K562 (cell line): ENCODE measurements around the gene TTLL11. TPM values are rescaled to one million over a fixed set of nuclear protein-coding genes. Genes with fewer than 3 reads are reported as not detected.

Source experiments
- ATAC-seq: fragments of 200-7000 bp; cut with Tn5 transposase; 3 replicates; pipeline ENCODE4 v1.9.1; 2020; ENCODE audit warnings: moderate library complexity
- BruUV-seq: library from RNA; stranded (reverse); fragments of 400-500 nt; replicated peaks from 2 replicates; lab custom pipeline; 2021; lab: Mats Ljungman, UMichigan
- CTCF ChIA-PET: fragments of 300-600 bp; formaldehyde crosslinking; extraction: SDS; loops from one replicate; lab custom pipeline; 2021; ENCODE audit warnings: low intra/inter-chr PET ratio; lab: Yijun Ruan, JAX
- POLR2A ChIA-PET: fragments of 300-600, 350-650 bp; sonication (Branson Sonifier 250); formaldehyde crosslinking; extraction: SDS; loops from one replicate; lab custom pipeline; 2021; ENCODE audit warnings: antibody characterized with exemption, inconsistent platforms; lab: Yijun Ruan, JAX
- DNase-seq, 4 experiments: peaks; one replicate each; pipeline versions ENCODE4 v3.0.0 to v3.0.0-alpha.2; 2011 to 2018; ENCODE audit warnings: low spot score in 3 of 4, mixed read lengths in 3 of 4; ENCODE audit errors: extremely low read depth in 1 of 4
- FAIRE-seq: peaks from 2 replicates; lab custom pipeline; 2011; peaks lifted over from hg19 to GRCh38; lab: Jason Lieb, UNC
- H2AFZ ChIP-seq: 2 replicates; pipeline ENCODE4 v1.6.0; 2011; ENCODE audit warnings: low read depth, low read length, control low read depth, inconsistent platforms
- H3K27ac ChIP-seq: fragments of 200-600 bp; 3 replicates; pipeline ENCODE4 v1.8.0; 2011; ENCODE audit warnings: low read depth, mild to moderate bottlenecking, control low read depth, inconsistent platforms, low read length, moderate library complexity, mixed read lengths; ENCODE audit errors: extremely low read depth
- H3K27me3 ChIP-seq, 2 experiments: fragments of 300-600 bp in 1 of 2; 2 replicates in 1 of 2; 3 replicates in 1 of 2; pipeline versions ENCODE4 v1.6.0 to v1.8.0; 2011; ENCODE audit warnings: inconsistent platforms in 2 of 2, low read length in 2 of 2, mild to moderate bottlenecking in 1 of 2, mixed read lengths in 1 of 2, moderate library complexity in 1 of 2; ENCODE audit not compliant: control insufficient read depth in 2 of 2, insufficient read depth in 2 of 2
- H3K36me3 ChIP-seq: fragments of 300-600 bp; 3 replicates; pipeline ENCODE4 v1.8.0; 2011; ENCODE audit warnings: mild to moderate bottlenecking, low read length, inconsistent platforms; ENCODE audit not compliant: control insufficient read depth, insufficient read depth
- H3K4me1 ChIP-seq, 2 experiments: fragments of 200-600 bp in 1 of 2; replicated peaks in 1 of 2; 2 replicates in 1 of 2; 3 replicates in 1 of 2; pipeline versions ENCODE4 v1.5.1 to v1.8.0; 2011; ENCODE audit warnings: inconsistent platforms in 2 of 2, low read length in 2 of 2, mild to moderate bottlenecking in 1 of 2, mixed read lengths in 1 of 2, moderate library complexity in 1 of 2; ENCODE audit not compliant: control insufficient read depth in 2 of 2, insufficient read depth in 2 of 2
- H3K4me2 ChIP-seq: 2 replicates; pipeline ENCODE4 v1.6.1; 2011; ENCODE audit warnings: low read length, control low read depth, inconsistent platforms, mixed read lengths; ENCODE audit not compliant: insufficient read depth
- H3K4me3 ChIP-seq: fragments of 200-600 bp; sonication (generic), shearing (Covaris generic); 2 replicates; pipeline ENCODE4 v1.5.1; 2016; ENCODE audit warnings: control low read depth, inconsistent platforms
- H3K79me2 ChIP-seq: fragments of 200-600 bp; 3 replicates; pipeline ENCODE4 v1.8.0; 2011; ENCODE audit warnings: low read length, inconsistent platforms; ENCODE audit not compliant: control insufficient read depth, insufficient read depth
- H3K9ac ChIP-seq, 2 experiments: 2 replicates each; pipeline versions ENCODE4 v1.6.0 to v1.6.1; 2011; ENCODE audit warnings: low read depth in 2 of 2, low read length in 2 of 2, control low read depth in 1 of 2, inconsistent platforms in 1 of 2, mild to moderate bottlenecking in 1 of 2, mixed read lengths in 1 of 2; ENCODE audit not compliant: insufficient read depth in 1 of 2
- H3K9me1 ChIP-seq: one replicate; pipeline ENCODE4 v1.6.0; 2011; ENCODE audit warnings: inconsistent platforms, mild to moderate bottlenecking, low read length, moderate library complexity; ENCODE audit not compliant: control insufficient read depth, insufficient read depth
- H3K9me3 ChIP-seq: replicated peaks from 2 replicates; pipeline ENCODE4 v1.5.1; 2011; ENCODE audit warnings: low read depth, low read length, inconsistent platforms; ENCODE audit not compliant: control insufficient read depth, insufficient read depth
- H4K20me1 ChIP-seq: replicated peaks from 2 replicates; pipeline ENCODE4 v1.6.1; 2011; ENCODE audit warnings: low read length, inconsistent platforms, mixed read lengths; ENCODE audit not compliant: control insufficient read depth, insufficient read depth
- CEBPB ChIP-seq: fragments of 450-650 bp; IDR thresholded peaks from 2 replicates; pipeline ENCODE4 v1.6.1; 2016; ENCODE audit warnings: missing genetic modification characterization, missing compliant biosample characterization
- CREM ChIP-seq: IDR thresholded peaks from 2 replicates; pipeline ENCODE4 v1.6.1; 2014; ENCODE audit warnings: antibody characterized with exemption, low read depth
- DACH1 ChIP-seq: fragments of 450-650 bp; IDR thresholded peaks from 2 replicates; pipeline ENCODE4 v1.6.1; 2018; ENCODE audit not compliant: partially characterized antibody
- HMG20B ChIP-seq: fragments of 250-450 bp; sonication (Bioruptor Pico); IDR thresholded peaks from 2 replicates; pipeline ENCODE4 v1.5.0; 2021; ENCODE audit warnings: mild to moderate bottlenecking
- LCOR ChIP-seq: sonication (generic); formaldehyde crosslinking; IDR thresholded peaks from 2 replicates; pipeline ENCODE4 v1.8.0; 2022; ENCODE audit warnings: mild to moderate bottlenecking, missing genetic modification reagents
- MEF2D ChIP-seq: conservative IDR thresholded peaks from 2 replicates; pipeline ENCODE4 v1.6.1; 2016; ENCODE audit warnings: low read depth, missing genetic modification characterization, missing compliant biosample characterization
- PHF8 ChIP-seq: fragments of 200-600 bp; sonication (generic); IDR thresholded peaks from 2 replicates; pipeline ENCODE4 v1.6.1; 2012; ENCODE audit warnings: mixed run types, mild to moderate bottlenecking, inconsistent platforms, low read length, moderate library complexity, borderline replicate concordance
- POLR2A ChIP-seq: fragments of 450-650 bp; conservative IDR thresholded peaks from 2 replicates; pipeline ENCODE4 v1.6.1; 2016
- PTBP1 ChIP-seq: fragments of 200-400 bp; formaldehyde crosslinking; IDR thresholded peaks from 2 replicates; pipeline ENCODE4 v1.6.1; 2017; ENCODE audit warnings: low read depth, low read length
- RBM39 ChIP-seq: fragments of 200-400 bp; formaldehyde crosslinking; optimal IDR thresholded peaks from 2 replicates; pipeline ENCODE3; 2018; ENCODE audit warnings: low read depth, low read length
- SMAD1 ChIP-seq: fragments of 150-350 bp; IDR thresholded peaks from 2 replicates; pipeline ENCODE4 v1.6.1; 2014; ENCODE audit warnings: low read length, low read depth; ENCODE audit not compliant: partially characterized antibody
- TAF15 ChIP-seq: fragments of 200-400 bp; formaldehyde crosslinking; IDR thresholded peaks from 2 replicates; pipeline ENCODE4 v1.6.1; 2017; ENCODE audit warnings: mild to moderate bottlenecking, low read depth, low read length, moderate library complexity
- ZBTB1 ChIP-seq: sonication (generic); formaldehyde crosslinking; IDR thresholded peaks from 2 replicates; pipeline ENCODE4 v1.8.1; 2023; ENCODE audit warnings: missing genetic modification reagents, low read depth, mild to moderate bottlenecking, borderline replicate concordance
- ZNF384 ChIP-seq: IDR thresholded peaks from 2 replicates; pipeline ENCODE4 v1.6.1; 2012; ENCODE audit warnings: low read depth, low read length, improper control_type of control experiment
- ZNF780A ChIP-seq: fragments of 250-450 bp; sonication (Bioruptor Pico); IDR thresholded peaks from 2 replicates; pipeline ENCODE4 v1.5.0; 2021; ENCODE audit warnings: mild to moderate bottlenecking
- WGBS: fragments of 100-300 bp; shearing (Covaris generic); methylation state at CpG from one replicate; pipeline ENCODE4 v1.1.6; 2016; ENCODE audit warnings: low coverage, mixed read lengths; ENCODE audit not compliant: insufficient coverage; ENCODE audit errors: missing lambda C conversion rate; 5-methylcytosine and 5-hydroxymethylcytosine counted together
- in situ Hi-C: fragments of 300-500 bp; cut with MboI; formaldehyde crosslinking; loops from 4 replicates; pipeline ENCODE4 v1.15.0; 2018; ENCODE audit warnings: inconsistent platforms, mixed read lengths
- intact Hi-C: fragments of 100-400 bp; cut with micrococcal nuclease; formaldehyde crosslinking; loops from 2 replicates; pipeline ENCODE4 v1.14.2; 2022
- polyA plus RNA-seq, 8 experiments: library from polyadenylated mRNA; depleted of rRNA in 4 of 8; stranded (reverse) in 5 of 8; unstranded in 3 of 8; fragments of >200 nt; fragmentation: Nextera tagmentation in 2 of 8; fragmentation: Illumina TruSeq in 1 of 8; extraction: Ambion mirVana in 2 of 8; extraction: Trizol in 1 of 8; gene quantifications; 2 replicates each; pipeline versions ENCODE4 v1.2.1 to v1.2.3, GENCODE V29; 2011 to 2014; ENCODE audit warnings: inconsistent platforms in 1 of 8, missing spikeins in 1 of 8
- total RNA-seq, 7 experiments: library from RNA; depleted of rRNA in 6 of 7; stranded (reverse); fragments of >200 nt in 6 of 7; fragmentation: Illumina TruSeq in 2 of 7; extraction: Trizol in 2 of 7; gene quantifications; 2 replicates each; pipeline versions ENCODE4 v1.2.1 to v1.2.3, GENCODE V29; 2011 to 2021; ENCODE audit warnings: low replicate concordance in 1 of 7
- TF ChIP-seq, protein P1 (sequence below): fragments of 450-650 bp; formaldehyde crosslinking; IDR thresholded peaks from 2 replicates; pipeline ENCODE4 v1.4.0; 2020; ENCODE audit warnings: mild to moderate bottlenecking, moderate library complexity
- TF ChIP-seq, protein P2 (sequence below): fragments of 250-450 bp; sonication (Bioruptor Pico); IDR thresholded peaks from 2 replicates; pipeline ENCODE4 v1.8.0; 2021; ENCODE audit warnings: moderate library complexity, mild to moderate bottlenecking, inconsistent platforms

TTLL11 gene
- total and polyA plus RNA-seq, 9 of the 15 experiments (the other 6 are each of a cell fraction or from before 2014, with no cell fraction given), result 0.83 to 4.4 (median 2.7) TPM

- no peak for FAIRE-seq
- WGBS, result 2% methylated on average over 12 of the region's 12 CpGs
- H3K4me2 ChIP-seq, result no peak overlapping the region
- no peaks in the 10 kb centered on the region for H3K9me1 ChIP-seq
- peaks cover 14 to 73% of the 10 kb centered on the region in 2 experiments for H3K27me3 ChIP-seq
- in situ Hi-C loops (no loop called here), intact Hi-C loops (no loop called here)
- H3K4me1 ChIP-seq, result no peaks in the 10 kb centered on the region
- H3K36me3 ChIP-seq, result no peaks in the 10 kb centered on the region
- no peak overlapping the region for H2AFZ ChIP-seq
- H3K27ac ChIP-seq, result no peak overlapping the region
- CTCF ChIA-PET, result no interaction called here
- POLR2A ChIA-PET, result interaction anchor here (0.6 to 1.6 kb wide), 4 partner anchors 11 to 961 kb away, joined by 3 to 4 read pairs (median 4); no protein-coding TSS in a partner anchor
- BruUV-seq, result no TSS peak
- DNase-seq, result no peak
- no peaks in the 10 kb centered on the region for H3K9me3 ChIP-seq
- ATAC-seq, result no peak
- TF ChIP-seq LCOR, result no peak
- no peak for TF ChIP-seq HMG20B (CRISPR knock-in tag)
- no peak for TF ChIP-seq TAF15
- TF ChIP-seq SMAD1, result no peak
- no peak for TF ChIP-seq RBM39
- no peak for TF ChIP-seq ZNF780A (CRISPR knock-in tag)
- TF ChIP-seq CEBPB (tag), result no peak
- no peak for TF ChIP-seq ZBTB1 (CRISPR knock-in tag)
- TF ChIP-seq, protein P1, sequence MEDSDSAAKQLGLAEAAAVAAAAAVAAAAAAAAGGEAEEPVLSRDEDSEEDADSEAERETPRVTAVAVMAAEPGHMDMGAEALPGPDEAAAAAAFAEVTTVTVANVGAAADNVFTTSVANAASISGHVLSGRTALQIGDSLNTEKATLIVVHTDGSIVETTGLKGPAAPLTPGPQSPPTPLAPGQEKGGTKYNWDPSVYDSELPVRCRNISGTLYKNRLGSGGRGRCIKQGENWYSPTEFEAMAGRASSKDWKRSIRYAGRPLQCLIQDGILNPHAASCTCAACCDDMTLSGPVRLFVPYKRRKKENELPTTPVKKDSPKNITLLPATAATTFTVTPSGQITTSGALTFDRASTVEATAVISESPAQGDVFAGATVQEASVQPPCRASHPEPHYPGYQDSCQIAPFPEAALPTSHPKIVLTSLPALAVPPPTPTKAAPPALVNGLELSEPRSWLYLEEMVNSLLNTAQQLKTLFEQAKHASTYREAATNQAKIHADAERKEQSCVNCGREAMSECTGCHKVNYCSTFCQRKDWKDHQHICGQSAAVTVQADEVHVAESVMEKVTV, result no peak
- no peak for TF ChIP-seq MEF2D (tag)
- TF ChIP-seq ZNF384, result no peak
- no peak for TF ChIP-seq CREM
- no peak for TF ChIP-seq PHF8
- TF ChIP-seq, protein P2, sequence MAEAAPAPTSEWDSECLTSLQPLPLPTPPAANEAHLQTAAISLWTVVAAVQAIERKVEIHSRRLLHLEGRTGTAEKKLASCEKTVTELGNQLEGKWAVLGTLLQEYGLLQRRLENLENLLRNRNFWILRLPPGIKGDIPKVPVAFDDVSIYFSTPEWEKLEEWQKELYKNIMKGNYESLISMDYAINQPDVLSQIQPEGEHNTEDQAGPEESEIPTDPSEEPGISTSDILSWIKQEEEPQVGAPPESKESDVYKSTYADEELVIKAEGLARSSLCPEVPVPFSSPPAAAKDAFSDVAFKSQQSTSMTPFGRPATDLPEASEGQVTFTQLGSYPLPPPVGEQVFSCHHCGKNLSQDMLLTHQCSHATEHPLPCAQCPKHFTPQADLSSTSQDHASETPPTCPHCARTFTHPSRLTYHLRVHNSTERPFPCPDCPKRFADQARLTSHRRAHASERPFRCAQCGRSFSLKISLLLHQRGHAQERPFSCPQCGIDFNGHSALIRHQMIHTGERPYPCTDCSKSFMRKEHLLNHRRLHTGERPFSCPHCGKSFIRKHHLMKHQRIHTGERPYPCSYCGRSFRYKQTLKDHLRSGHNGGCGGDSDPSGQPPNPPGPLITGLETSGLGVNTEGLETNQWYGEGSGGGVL (CRISPR knock-in tag), result no peak
- TF ChIP-seq PTBP1, result no peak
- no peak for TF ChIP-seq DACH1
- TF ChIP-seq POLR2A, result no peak
- no peaks in the 10 kb centered on the region; the same call in 1 of the 2 replicates for H4K20me1 ChIP-seq
- H3K4me3 ChIP-seq, result no peak overlapping the region
- H3K9ac ChIP-seq, result no peak overlapping the region
- H3K79me2 ChIP-seq, result no peaks in the 10 kb centered on the region
Measured at GRCh38 chr9:121812159-121812735, 280.9 kb downstream of the TTLL11 start.
